HG03175 (cell line): Measurements from ENCODE around the gene SIK2.
A peak's percentile ranks its signal among the peaks of the same experiment; 100 is the strongest.
"Not testable (repeated sequence)": the region's sequence is repeated elsewhere in the genome, so short reads cannot be mapped to it uniquely, and the experiment has no call there.

ENCODE experiments used
- ATAC-seq: cut with Tn5 transposase; IDR thresholded peaks from one replicate; pipeline ENCODE4 v1.9.1; 2021; ENCODE audit warnings: mild to moderate bottlenecking, moderate library complexity; ENCODE audit not compliant: unreplicated experiment

SIK2 gene

DNA sequence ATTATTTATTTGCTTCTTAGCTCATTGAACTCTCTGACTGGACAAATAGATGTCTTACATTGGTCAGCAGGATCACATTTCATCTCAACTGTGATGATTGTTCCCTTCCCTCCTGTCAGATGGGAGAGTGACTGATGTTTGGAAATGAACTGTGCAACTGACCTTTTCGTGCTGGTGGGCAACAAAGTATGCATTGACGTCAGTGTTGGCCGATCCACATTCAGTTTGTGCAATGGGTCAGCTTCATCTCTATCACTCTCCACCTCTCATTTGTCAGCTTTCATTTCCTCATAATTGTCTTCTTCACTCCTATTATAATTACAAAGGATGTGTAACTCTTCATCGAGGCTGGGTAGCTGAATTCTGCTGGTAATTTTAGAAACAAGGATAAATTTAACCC, 92.6 kb downstream of the SIK2 start:
- ATAC-seq = no peak

- no peak for ATAC-seq
These were observed 94.3 kb downstream of the SIK2 start for GRCh38 chr11:111696556-111696955.

GRCh38 chr11:111697933-111698371, 95.7 kb downstream of the SIK2 start:
- ATAC-seq = peak; percentile 66

DNA sequence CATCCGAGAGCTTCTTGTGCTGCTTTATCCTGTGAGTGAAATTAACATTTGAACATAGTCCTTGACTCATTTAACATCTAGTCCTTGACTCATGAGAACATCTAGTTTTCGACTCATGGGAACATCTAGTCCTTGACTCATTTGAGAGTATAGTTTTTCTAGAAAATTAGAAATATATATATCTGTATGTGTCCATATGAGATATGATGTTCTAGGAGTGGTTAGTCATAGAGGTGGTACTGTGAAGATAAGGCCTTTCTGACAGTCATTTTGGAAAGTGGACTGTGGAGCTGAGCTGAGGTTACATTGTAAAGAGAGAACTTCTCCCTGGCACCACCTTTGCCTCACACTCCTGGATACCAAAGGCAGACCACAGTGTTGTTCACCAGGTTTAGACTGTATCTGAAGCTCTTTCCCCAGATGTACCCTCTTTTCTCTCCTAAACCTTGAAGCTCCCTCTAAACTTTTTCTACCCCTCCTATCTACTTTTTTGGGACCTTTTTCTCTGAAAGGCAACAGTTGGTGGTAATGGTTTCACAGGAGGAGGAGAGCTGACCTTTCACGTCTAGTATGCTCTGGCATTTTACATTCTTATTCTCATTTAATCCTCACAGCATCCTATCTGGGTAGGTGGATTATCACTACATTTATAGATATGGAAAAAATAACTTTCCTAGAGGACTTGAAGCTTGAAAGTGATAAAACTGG, 96.8 kb downstream of the SIK2 start:
- no peak for ATAC-seq

GRCh38 chr11:111699579-111700156, 97.4 kb downstream of the SIK2 start:
- ATAC-seq = no peak

GRCh38 chr11:111700162-111700561, 97.9 kb downstream of the SIK2 start:
- ATAC-seq = no peak

- ATAC-seq = no peak
These were observed 100.4 kb downstream of the SIK2 start for GRCh38 chr11:111702623-111703022.

- ATAC-seq = no peak
These were observed 101.3 kb downstream of the SIK2 start for GRCh38 chr11:111703576-111703975.

DNA sequence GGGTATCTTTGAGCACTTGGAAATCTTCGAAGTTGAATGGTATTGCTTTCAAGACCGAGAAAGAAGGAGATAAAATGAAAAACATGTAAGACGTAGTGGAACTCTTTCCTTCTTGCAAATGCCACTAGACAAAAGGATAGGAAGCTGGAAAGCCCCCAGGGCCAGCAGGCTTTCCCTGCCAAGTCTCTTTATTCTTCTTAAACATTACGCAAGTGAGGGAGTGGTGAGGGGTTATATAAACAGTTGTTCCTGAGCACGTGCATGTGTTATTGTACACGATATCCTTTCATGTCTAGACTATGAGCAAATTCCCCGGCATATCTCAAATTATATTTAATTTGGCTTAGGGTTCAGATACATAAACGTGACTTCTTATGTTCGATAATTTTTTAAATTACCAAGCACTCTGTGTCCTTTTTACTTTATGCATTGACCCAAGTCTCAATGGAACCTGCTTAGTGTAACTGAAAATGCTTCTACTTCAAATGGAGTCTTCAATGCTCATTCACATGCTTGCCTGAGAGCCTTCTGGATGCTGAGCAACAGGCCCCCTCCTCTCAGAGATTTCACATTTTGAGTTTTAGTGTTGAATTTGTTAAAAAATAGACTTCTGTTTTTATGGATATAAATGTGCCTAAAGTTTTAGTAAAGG, 104.9 kb downstream of the SIK2 start:
- no peak for ATAC-seq

DNA sequence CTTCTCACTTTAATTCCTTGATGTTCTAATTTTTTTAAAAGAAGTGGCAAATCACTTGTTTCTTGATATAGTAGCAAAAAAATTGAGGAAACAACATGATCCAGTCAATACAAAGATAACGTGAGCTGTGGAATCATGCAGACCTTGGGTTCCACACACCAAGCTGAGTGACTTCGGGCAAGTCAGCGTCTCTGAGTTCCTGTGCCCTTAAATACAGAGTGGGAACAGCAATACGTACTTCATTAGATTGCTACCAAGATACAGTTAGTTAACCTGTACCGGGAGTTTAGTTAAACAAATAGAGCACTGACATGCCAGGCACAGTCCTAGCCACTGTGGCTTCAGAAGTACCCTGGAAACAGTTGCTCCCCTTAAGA, 105.4 kb downstream of the SIK2 start:
- ATAC-seq = no peak

DNA sequence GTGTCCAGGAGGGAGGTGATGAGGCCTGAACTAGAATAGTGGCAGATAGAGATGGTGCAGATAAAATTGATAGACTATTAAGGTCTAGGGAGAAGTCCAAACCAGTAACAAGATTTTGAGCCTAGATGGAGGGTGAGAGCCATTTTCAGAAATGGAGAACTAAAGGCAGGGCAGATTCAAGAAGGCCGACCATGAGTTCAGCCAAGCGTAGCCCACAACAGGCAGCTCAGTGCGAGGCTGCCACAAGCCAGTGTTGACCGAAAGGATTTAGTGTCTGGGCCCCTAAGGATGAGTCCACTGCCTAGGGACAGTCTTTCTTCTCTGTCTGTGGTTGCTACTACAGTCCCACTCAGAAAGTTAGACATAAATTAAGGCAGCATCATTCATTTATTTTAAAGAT, 112.3 kb downstream of the SIK2 start:
- ATAC-seq = no peak

DNA sequence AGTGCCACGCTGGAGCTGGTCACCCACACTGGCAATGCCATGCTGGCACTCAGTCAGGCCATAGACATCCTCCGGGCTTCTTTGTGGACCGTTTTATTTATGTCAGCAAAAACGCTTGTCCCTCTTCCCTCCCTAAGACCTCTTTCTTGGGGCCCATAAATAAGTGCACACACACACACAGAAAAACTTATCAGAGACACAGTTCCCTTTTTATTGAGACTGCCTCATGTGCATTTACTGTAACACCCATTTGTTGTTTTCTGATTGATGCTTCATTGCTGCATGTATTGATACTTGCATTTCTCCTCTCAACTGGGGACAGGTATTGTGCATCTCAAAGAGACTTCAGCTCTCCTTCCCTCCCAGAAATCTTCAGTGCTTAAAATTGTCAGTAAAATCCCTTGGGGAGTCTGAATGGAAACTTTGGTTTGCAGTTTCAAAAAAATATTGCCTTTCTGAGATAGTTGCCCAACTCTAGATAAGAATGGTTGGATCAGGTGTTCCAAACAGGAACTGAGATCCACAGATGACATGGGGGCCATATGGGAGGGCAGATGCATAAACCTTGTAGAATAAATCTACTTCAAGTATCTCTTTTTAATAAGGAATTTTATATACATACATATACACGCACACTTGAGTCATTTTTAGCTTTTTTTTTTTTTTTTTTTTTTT, 113.0 kb downstream of the SIK2 start:
- ATAC-seq = no peak

- not testable (repeated sequence) for ATAC-seq
These were observed 115.4 kb downstream of the SIK2 start for GRCh38 chr11:111717660-111718059.

DNA sequence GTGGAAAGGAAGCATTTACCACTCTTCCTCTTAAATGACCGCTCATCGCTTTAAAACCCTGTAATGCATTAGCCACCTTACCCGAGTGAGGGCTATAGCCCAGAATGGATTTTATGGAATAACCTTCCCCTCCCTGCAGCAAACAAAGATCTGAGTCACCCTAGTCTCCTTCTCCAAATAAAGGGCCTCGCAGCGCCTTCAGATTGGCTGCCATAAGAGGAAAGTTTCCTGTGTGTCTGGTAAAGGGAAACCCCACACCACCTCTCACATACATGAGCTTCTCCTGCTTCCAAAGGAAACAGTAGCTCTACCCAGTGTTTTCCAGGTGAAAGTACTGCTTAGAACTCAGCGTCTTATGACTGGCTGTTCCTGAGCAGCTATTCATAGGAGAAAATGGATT, 116.2 kb downstream of the SIK2 start:
- ATAC-seq = no peak

DNA sequence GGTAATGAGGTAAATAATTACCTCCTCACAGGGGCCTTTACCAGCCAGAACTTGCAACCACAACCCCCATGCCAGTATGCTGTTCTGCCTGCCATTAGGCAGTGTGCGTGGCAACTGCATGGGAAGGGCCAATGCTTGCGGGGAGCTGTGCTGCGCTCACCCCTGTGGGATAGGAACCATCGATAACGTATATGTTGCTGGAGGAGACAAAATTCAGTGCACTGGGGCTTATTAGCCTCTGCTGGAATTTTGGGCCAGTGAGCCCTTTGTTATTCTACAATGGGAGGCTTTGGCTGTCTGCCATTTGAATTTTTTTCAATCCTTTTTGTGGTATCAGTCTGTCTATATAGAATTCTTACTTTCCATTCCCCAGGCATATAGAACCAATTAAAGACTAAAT, 116.6 kb downstream of the SIK2 start:
- no peak for ATAC-seq

DNA sequence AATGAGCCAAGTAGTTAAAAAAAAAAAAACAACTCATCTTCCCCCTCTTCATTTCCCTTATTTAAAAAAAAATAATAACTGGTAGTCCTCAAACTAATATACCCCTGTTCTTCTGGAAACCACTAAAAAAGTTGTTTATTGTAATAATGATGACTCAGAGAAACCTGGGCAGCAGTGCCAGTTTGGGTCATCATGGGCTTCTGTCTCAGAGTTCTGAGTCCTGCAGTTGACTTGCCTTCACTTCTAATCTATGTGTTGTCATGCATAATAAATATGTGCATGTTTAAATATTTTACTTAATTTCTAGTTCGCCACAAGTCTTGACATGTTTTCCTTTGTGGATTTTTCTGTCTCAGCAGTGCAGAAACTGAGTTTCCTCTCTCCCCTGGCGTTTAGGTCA, 117.1 kb downstream of the SIK2 start:
- no peak for ATAC-seq

- no peak for ATAC-seq
These were observed 118.7 kb downstream of the SIK2 start for GRCh38 chr11:111720801-111721494.

- no peak for ATAC-seq
These were observed 120.3 kb downstream of the SIK2 start for GRCh38 chr11:111722501-111722900.

DNA sequence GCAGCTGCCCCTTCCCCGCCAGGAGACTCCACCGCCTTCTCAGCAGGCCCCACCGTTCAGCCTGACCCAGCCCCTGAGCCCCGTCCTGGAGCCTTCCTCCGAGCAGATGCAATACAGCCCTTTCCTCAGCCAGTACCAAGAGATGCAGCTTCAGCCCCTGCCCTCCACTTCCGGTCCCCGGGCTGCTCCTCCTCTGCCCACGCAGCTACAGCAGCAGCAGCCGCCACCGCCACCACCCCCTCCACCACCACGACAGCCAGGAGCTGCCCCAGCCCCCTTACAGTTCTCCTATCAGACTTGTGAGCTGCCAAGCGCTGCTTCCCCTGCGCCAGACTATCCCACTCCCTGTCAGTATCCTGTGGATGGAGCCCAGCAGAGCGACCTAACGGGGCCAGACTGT, 121.3 kb downstream of the SIK2 start:
- ATAC-seq = no peak

DNA sequence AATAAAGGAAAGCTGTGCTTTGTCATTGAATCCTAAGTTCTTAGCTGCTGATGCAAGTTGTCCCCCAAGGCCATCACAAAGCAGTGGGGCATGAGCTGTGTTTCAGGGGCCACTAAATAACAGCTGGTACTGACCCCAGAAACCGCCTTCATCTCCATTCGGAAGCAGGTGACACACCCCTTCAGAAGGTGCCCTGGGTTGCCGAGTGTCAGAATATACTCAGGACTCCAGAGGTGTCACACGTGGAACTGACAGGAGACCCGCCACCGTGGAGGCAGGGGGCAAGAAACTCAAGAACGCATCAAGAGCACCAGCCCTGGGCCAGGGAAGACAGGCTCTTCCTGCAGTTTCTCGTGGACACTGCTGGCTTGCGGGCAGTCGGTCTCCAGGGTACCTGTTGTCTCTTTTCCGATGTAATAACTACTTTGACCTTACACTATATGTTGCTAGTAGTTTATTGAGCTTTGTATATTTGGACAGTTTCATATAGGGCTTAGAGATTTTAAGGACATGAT, 122.4 kb downstream of the SIK2 start:
- no peak for ATAC-seq

DNA sequence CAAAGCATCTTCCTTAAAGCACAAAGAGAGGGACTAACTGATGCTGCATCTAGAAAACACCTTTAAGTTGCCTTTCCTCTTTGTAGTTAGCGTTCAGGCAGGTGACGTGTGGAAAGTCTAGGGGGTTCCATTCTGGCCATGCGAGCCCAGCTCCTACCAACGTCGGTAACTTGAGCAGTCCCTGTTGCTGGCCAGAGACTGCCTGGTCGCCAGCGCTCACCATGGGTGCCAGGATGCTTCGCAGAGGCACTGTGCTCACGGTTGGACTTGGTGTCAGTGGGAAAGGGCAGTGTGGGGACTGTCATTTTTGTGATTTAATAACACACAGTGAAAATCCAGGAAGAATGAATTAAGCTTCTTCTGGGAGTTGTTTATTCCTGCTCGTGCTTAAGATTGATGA, 123.4 kb downstream of the SIK2 start:
- no peak for ATAC-seq
